ENCODE data around the gene LRFN3. TPM values are rescaled to one million over a fixed set of nuclear protein-coding genes. Genes with fewer than 3 reads are reported as not detected.
A peak's percentile ranks its signal among the peaks of the same experiment; 100 is the strongest.

Gene LRFN3
- total RNA-seq, 1 experiment from 2014 or later = 14.6 TPM

- peak overlapping the region; percentile 77 for H3K27ac ChIP-seq (ENCODE audit: low read depth, low read length, poor library complexity, severe bottlenecking)
- CTCF ChIA-PET = no interaction called here
Measured at GRCh38 chr19:35936738-35937268, 629 bp downstream of the LRFN3 start.

GRCh38 chr19:35937345-35938281, 1.4 kb downstream of the LRFN3 start:
- TF ChIP-seq CTCF (conservative IDR thresholded peaks at IDR 0.05; ENCODE audit: low read depth, low read length) (no peak), EZH2 (IDR thresholded peaks at IDR 0.05; ENCODE audit: borderline replicate concordance, low read depth, low read length, poor library complexity, severe bottlenecking) (no peak)

More at GRCh38 chr19:35936738-35937268, 629 bp downstream of the LRFN3 start:
- Histone ChIP-seq H3K4me3 (ENCODE audit: low read depth, low read length, poor library complexity, severe bottlenecking) (peak overlapping the region; percentile 96), H3K9me3 (ENCODE audit: low read depth, low read length, poor library complexity, severe bottlenecking) (no peaks in the 10 kb centered on the region), H3K4me1 (ENCODE audit: insufficient read depth, low read length, poor library complexity, severe bottlenecking) (peaks cover 3% of the 10 kb centered on the region), H3K27me3 (replicated peaks; ENCODE audit: insufficient read depth, low read depth, low read length, poor library complexity) (no peaks in the 10 kb centered on the region), H3K36me3 (ENCODE audit: insufficient read depth, low read length, poor library complexity, severe bottlenecking) (no peaks in the 10 kb centered on the region)
- intact Hi-C loops (cut with micrococcal nuclease; ENCODE audit: unreplicated experiment) = loop anchor here (10.0 kb wide), 1 partner anchor 192 kb away; the partner anchor contains the start of genes IGFLR1, LIN37, PSENEN and U2AF1L4
- POLR2A ChIA-PET (ENCODE audit: low non-redundant PET) = no interaction called here
- BruUV-seq (replicated peaks) = TSS peak; percentile 62
- DNase-seq (ENCODE audit: low spot score) = no peak
- no peak for TF ChIP-seq CTCF (conservative IDR thresholded peaks at IDR 0.05; ENCODE audit: low read depth, low read length)
- no peak for TF ChIP-seq EZH2 (IDR thresholded peaks at IDR 0.05; ENCODE audit: borderline replicate concordance, low read depth, low read length, poor library complexity, severe bottlenecking)

GRCh38 chr19:35938282-35939224, 2.4 kb downstream of the LRFN3 start:
- CTCF ChIA-PET = no interaction called here
- Histone ChIP-seq H3K9me3 (ENCODE audit: low read depth, low read length, poor library complexity, severe bottlenecking) (no peaks in the 10 kb centered on the region), H3K4me3 (ENCODE audit: low read depth, low read length, poor library complexity, severe bottlenecking) (peak overlapping the region; percentile 96), H3K36me3 (ENCODE audit: insufficient read depth, low read length, poor library complexity, severe bottlenecking) (no peaks in the 10 kb centered on the region), H3K27ac (ENCODE audit: low read depth, low read length, poor library complexity, severe bottlenecking) (no peak overlapping the region), H3K4me1 (ENCODE audit: insufficient read depth, low read length, poor library complexity, severe bottlenecking) (peaks cover 3% of the 10 kb centered on the region), H3K27me3 (replicated peaks; ENCODE audit: insufficient read depth, low read depth, low read length, poor library complexity) (no peaks in the 10 kb centered on the region)
- TF ChIP-seq EZH2 (IDR thresholded peaks at IDR 0.05; ENCODE audit: borderline replicate concordance, low read depth, low read length, poor library complexity, severe bottlenecking) (no peak), CTCF (conservative IDR thresholded peaks at IDR 0.05; ENCODE audit: low read depth, low read length) (no peak)
- POLR2A ChIA-PET (ENCODE audit: low non-redundant PET) = no interaction called here
- intact Hi-C loops (cut with micrococcal nuclease; ENCODE audit: unreplicated experiment) = loop anchor here (10.0 kb wide), 1 partner anchor 194 kb away; the partner anchor contains the start of genes IGFLR1, LIN37, PSENEN and U2AF1L4
- no peak for DNase-seq (ENCODE audit: low spot score)
- BruUV-seq (replicated peaks) = no TSS peak

More at GRCh38 chr19:35937345-35938281, 1.4 kb downstream of the LRFN3 start:
- Histone ChIP-seq H3K4me1 (ENCODE audit: insufficient read depth, low read length, poor library complexity, severe bottlenecking) (peaks cover 3% of the 10 kb centered on the region), H3K27me3 (replicated peaks; ENCODE audit: insufficient read depth, low read depth, low read length, poor library complexity) (no peaks in the 10 kb centered on the region), H3K36me3 (ENCODE audit: insufficient read depth, low read length, poor library complexity, severe bottlenecking) (no peaks in the 10 kb centered on the region), H3K27ac (ENCODE audit: low read depth, low read length, poor library complexity, severe bottlenecking) (no peak overlapping the region), H3K4me3 (ENCODE audit: low read depth, low read length, poor library complexity, severe bottlenecking) (peak overlapping the region; percentile 96), H3K9me3 (ENCODE audit: low read depth, low read length, poor library complexity, severe bottlenecking) (no peaks in the 10 kb centered on the region)
- CTCF ChIA-PET = no interaction called here
- BruUV-seq (replicated peaks) = no TSS peak
- no peak for DNase-seq (ENCODE audit: low spot score)
- intact Hi-C loops (cut with micrococcal nuclease; ENCODE audit: unreplicated experiment) = loop anchor here (10.0 kb wide), 1 partner anchor 193 kb away; the partner anchor contains the start of genes IGFLR1, LIN37, PSENEN and U2AF1L4
- POLR2A ChIA-PET (ENCODE audit: low non-redundant PET) = no interaction called here

Data from A673 (cell line).